Endothelial cell of hepatic sinusoid (primary cell): ENCODE data around the gene ABCD4.
"Not testable (repeated sequence)": the region's sequence is repeated elsewhere in the genome, so short reads cannot be mapped to it uniquely, and the experiment has no call there.

ENCODE experiments used
- in situ Hi-C: cut with HindIII; loops from 2 replicates; pipeline ENCODE4 v1.10.0; 2017; ENCODE audit warnings: low sequenced_read_pairs

The ABCD4 gene

DNA sequence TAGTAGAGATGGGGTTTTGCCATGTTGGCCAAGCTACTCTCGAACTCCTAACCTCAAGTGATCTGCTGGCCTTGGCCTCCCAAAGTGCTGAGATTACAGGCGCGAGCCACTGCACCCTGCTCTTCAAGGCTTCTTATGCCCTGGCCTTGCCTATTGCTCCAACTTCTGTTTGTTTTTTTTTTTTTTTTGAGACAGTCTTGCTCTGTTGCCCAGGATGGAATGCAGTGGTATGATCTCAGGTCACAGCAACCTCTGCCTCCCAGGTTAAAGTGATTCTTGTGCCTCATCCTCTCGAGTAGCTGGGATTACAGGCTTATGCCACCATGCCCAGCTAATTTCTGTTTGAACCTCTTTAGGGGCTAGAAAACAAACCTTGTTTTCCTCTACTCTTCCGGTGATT is 6.0 kb upstream of the ABCD4 start:
- in situ Hi-C loops = no loop called here

DNA sequence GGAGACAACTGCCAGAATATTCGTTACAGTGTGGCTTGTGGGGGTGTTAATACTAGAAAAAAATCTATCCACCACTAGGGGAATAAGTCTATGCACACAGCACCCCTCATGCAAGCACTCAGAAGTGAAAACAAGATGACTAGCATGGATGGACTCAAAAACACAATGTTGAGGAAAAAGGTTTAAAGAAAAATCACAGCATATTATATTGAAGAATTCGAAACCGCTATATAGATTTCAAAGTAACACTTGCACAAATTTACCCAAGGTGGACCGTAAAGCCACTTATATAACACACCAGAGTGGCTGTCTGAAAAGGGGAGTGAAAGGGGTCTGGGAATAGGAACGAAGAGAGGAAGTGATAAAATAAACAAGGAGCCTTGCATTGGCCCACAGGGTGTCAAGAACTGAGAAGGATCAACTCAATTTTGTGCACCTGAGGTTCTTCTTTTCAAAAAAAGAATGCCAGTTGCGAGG is 544 bp downstream of the ABCD4 start:
- in situ Hi-C loops = no loop called here

GRCh38 chr14:74301594-74302151 is 1.1 kb downstream of the ABCD4 start:
- in situ Hi-C loops = no loop called here

GRCh38 chr14:74299061-74299545 is 3.6 kb downstream of the ABCD4 start:
- in situ Hi-C loops = loop anchor here (5.0 kb wide), 1 partner anchor 53 kb away; no protein-coding TSS in a partner anchor

GRCh38 chr14:74297986-74298385 is 4.7 kb downstream of the ABCD4 start:
- in situ Hi-C loops = loop anchor here (5.0 kb wide), 1 partner anchor 54 kb away; no protein-coding TSS in a partner anchor

GRCh38 chr14:74296037-74296467 is 6.7 kb downstream of the ABCD4 start:
- in situ Hi-C loops = loop anchor here (5.0 kb wide), 1 partner anchor 56 kb away; no protein-coding TSS in a partner anchor

DNA sequence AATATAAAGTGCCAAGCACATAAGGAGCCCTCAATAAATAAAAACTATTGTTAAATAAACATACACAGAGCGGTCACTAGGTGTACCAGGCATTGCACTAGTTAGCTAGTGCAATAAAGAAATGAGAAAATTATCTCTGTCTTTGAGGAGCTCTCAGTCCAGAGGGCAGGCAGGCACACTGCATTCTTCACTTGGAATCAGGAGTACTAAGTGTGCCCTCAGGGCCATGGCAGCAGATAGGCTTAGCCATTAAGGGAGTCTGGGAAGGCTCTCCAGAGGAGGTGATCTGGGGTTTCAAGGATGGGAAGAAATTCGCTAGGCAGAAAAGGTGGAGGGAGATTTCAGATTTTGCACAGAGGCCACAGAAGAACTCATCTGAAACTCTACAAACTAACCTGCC is 9.1 kb downstream of the ABCD4 start:
- in situ Hi-C loops = loop anchor here (5.0 kb wide), 1 partner anchor 41 kb away; no protein-coding TSS in a partner anchor

DNA sequence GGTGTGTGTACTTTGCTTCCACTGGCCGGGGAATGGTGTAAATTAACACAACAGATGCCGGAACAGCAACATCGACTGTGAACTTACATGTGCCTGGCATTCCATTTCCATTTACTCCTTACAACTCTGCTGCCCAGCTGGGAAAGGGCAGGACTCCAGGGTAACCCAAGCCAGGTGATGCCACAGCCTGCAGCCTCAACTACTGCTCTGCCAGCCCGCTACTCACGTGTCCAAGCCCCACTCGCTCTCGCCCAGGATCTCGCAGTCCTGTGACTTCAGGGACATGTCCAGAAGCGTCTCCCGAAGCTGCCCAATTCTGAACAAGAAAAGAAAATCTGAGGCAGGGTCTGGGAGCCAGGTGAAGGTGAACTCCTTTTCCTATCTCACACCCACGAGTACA is 10.7 kb downstream of the ABCD4 start:
- in situ Hi-C loops = loop anchor here (5.0 kb wide), 1 partner anchor 40 kb away; no protein-coding TSS in a partner anchor

- in situ Hi-C loops = loop anchor here (5.0 kb wide), 1 partner anchor 38 kb away; no protein-coding TSS in a partner anchor
Measured at GRCh38 chr14:74290415-74290814, 12.3 kb downstream of the ABCD4 start.

- in situ Hi-C loops = loop anchor here (5.0 kb wide), 1 partner anchor 38 kb away; no protein-coding TSS in a partner anchor
Measured at GRCh38 chr14:74289801-74290200, 12.9 kb downstream of the ABCD4 start.

DNA sequence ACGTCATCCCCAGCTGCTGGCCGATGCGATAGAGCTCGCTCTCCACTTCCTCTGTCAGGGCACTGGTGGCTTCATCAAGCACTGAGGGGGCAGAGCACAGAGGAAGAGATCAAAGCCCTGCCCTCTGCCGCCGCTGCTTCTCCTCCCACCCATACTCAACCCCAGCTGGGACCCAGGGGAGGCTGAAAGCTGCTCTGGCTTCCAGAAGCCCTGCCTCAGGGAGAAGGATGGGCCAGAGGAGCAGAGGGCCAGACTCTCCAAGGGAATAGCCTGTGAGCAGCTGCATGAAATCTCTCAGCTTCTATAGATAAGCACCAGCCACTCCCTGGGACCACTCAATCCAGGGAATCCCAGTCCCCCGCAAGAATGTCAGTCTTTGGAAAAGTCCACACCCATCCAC is 16.0 kb downstream of the ABCD4 start:
- in situ Hi-C loops = no loop called here

DNA sequence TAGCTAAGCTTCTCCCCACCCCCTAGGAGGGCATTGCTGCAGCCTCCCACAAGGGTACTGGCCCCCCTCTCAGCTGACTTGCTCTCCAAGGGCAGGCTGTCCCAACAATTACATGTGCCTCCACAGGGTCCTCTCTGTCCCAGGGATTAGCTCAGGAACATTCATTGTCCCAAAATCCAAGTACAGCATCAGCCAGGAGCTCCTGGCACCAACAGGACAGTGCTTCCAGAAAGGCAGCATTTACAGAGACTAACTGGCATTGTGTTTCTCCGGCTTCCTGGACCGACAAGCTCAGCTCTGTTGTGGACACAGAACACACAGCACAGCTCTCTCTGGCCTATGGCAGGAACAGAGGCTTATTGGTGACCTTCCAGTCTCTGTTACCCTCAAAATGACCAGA is 21.7 kb downstream of the ABCD4 start:
- in situ Hi-C loops = no loop called here

GRCh38 chr14:74278080-74278479 is 24.7 kb downstream of the ABCD4 start:
- in situ Hi-C loops = no loop called here

DNA sequence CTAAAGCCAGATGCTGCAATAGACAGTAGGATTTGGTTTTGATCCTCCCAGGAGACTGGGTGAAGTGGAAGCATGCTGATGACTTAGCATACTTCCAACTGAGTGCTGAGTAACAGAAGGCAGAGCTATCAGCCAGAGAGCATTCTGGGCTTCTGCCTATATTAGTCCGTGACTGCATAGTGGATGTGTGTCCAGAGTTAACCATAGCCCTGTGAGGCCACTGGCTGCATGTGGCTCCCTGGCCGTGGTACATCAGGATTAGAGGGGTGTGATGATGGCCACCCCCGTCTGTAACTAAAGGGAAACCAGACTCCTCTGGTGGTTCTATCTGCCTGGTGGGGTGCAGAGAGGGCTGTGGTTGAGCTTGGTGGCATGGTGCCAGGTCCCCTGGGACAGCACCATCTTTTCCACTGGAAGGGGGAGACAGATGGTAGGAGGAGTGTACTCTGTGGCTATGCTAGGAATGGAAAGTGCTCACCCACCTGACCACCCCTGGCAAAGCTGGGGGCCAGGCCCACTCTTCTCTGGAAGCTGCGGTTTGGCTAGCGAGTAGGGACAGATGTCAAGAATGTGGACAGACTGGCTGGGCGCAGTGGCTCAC is 27.4 kb downstream of the ABCD4 start:
- in situ Hi-C loops = no loop called here

DNA sequence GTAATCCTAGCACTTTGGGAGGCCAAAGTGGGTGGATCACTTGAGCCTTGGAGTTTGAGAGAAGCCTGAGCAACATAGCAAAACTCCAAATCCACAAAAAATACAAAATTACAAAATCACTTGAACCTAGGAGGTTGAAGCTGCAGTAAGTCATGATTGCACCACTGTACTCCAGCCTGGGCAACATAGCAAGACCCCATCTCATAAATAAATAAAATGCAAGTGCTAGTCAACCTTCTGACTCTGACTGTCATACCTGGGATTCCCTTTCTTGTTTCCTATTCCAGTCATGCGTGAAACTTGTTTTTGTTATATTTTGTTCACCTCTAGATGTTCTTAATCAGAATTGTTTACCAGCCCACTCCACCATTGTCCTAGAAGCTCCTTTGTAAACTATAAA is 31.4 kb downstream of the ABCD4 start:
- in situ Hi-C loops = no loop called here

DNA sequence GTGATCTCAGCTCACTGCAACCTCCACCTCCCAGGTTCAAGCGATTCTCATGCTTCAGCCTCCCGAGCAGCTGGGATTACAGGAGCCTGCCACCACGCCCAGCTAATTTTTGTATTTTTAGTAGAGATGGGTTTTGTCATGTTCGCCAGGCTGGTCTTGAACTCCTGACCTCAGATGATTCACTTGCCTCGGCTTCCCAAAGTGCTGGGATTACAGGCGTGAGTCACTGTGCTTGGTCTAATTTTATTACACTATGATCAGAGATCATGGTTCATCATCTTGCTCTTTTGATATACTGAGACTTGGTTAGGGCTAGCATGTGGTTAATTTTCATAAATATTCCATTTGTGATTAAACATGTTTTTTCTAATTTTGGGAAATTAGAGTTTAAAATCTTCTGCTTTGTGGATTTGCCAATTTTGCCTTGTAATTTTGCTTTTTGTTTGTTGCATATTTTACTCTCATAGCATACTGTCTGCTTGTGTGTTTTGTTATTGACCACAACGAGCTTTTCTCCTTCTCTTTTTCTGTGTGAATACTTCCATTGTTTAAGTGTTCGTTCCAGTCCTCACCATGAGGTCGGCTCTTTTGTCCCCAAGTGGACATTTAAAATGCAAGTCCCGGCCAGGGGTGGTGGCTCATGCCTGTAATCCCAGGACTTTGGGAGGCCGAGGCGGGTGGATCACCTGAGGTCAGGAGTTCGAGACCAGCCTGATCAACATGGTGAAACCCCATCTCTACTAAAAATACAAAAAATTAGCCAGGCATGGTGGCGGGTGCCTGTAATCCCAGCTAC is 32.2 kb downstream of the ABCD4 start:
- in situ Hi-C loops = not testable (repeated sequence)

- in situ Hi-C loops = no loop called here
Measured at GRCh38 chr14:74267588-74267987, 35.1 kb downstream of the ABCD4 start.

- in situ Hi-C loops = no loop called here
Measured at GRCh38 chr14:74265301-74265965, 37.3 kb downstream of the ABCD4 start.

- in situ Hi-C loops = no loop called here
Measured at GRCh38 chr14:74263921-74264320, 38.8 kb downstream of the ABCD4 start.

DNA sequence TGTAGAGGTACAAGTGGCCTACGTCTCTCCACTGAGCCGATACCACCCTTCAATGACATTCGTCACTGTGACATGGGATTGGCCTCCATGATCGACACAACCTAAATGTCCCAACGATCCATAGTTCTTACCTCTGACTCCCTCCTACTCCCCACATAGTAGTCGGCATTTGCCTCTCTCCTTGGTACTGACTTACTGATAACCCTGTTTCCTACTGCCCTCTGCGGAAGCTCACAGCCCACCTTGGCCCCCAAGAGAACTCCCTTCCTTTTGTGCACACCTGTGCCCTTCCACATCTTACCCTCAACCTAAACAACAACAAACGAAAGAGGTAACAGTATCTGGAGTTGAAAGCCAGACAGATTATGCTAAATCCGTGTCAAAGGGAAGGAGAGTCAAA is 39.6 kb downstream of the ABCD4 start:
- in situ Hi-C loops = no loop called here

- in situ Hi-C loops = no loop called here
Measured at GRCh38 chr14:74262076-74262475, 40.7 kb downstream of the ABCD4 start.
